ENCODE results near the gene TSPAN11.
A peak's percentile ranks its signal among the peaks of the same experiment; 100 is the strongest.

TSPAN11 gene

DNA sequence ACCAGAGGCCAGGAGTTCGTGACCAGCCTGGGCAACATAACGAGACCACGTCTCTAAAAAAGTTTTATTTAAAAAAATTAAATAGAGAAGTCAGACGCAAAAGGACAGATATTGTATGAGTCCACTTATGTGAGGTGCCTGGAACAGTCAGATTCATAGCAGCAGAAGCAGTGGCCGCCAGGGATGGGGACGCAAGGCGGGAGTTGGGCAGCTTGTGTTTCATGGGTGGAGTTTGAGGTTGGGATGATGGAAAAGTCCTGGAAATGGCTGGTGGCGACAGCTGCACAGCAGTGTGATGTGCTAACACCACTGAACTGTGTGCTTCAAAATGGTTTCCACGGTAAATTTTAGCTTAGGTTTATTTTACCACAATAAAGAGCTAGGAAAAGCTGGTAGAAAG is 89.5 kb downstream of the TSPAN11 start:
- no peaks in the 10 kb centered on the region for H4K20me1 ChIP-seq (ENCODE audit: insufficient read depth, low read length)
- no peaks in the 10 kb centered on the region for H3K36me3 ChIP-seq (ENCODE audit: insufficient read depth, low read length)
- H2AFZ ChIP-seq (ENCODE audit: low read length), result no peak overlapping the region
- H3K79me2 ChIP-seq (ENCODE audit: insufficient read depth, low read length), result no peaks in the 10 kb centered on the region
- no peak overlapping the region for H3K4me2 ChIP-seq (ENCODE audit: low read length)
- no peaks in the 10 kb centered on the region for H3K9me3 ChIP-seq (ENCODE audit: low read length)
- H3K27me3 ChIP-seq (ENCODE audit: insufficient read depth, low read length), result no peaks in the 10 kb centered on the region
- TF ChIP-seq EZH2 (IDR thresholded peaks at IDR 0.05; ENCODE audit: borderline replicate concordance, low read length), result no peak
- TF ChIP-seq, protein P1, sequence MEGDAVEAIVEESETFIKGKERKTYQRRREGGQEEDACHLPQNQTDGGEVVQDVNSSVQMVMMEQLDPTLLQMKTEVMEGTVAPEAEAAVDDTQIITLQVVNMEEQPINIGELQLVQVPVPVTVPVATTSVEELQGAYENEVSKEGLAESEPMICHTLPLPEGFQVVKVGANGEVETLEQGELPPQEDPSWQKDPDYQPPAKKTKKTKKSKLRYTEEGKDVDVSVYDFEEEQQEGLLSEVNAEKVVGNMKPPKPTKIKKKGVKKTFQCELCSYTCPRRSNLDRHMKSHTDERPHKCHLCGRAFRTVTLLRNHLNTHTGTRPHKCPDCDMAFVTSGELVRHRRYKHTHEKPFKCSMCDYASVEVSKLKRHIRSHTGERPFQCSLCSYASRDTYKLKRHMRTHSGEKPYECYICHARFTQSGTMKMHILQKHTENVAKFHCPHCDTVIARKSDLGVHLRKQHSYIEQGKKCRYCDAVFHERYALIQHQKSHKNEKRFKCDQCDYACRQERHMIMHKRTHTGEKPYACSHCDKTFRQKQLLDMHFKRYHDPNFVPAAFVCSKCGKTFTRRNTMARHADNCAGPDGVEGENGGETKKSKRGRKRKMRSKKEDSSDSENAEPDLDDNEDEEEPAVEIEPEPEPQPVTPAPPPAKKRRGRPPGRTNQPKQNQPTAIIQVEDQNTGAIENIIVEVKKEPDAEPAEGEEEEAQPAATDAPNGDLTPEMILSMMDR (IDR thresholded peaks at IDR 0.05; ENCODE audit: low read length), result no peak
- no peak overlapping the region for H3K4me3 ChIP-seq (ENCODE audit: low read depth, low read length, poor library complexity, severe bottlenecking)
- H3K27ac ChIP-seq (ENCODE audit: low read depth, low read length, poor library complexity, severe bottlenecking), result peak overlapping the region; percentile 16
- no peaks in the 10 kb centered on the region for H3K9me2 ChIP-seq (ENCODE audit: low read depth, low read length)
- peaks cover 69% of the 10 kb centered on the region for H3K4me1 ChIP-seq (ENCODE audit: insufficient read depth, low read length, severe bottlenecking)
- H3K9ac ChIP-seq (ENCODE audit: low read length), result no peak overlapping the region
- H3F3A ChIP-seq (ENCODE audit: insufficient read depth, low read length), result no peaks in the 10 kb centered on the region

DNA sequence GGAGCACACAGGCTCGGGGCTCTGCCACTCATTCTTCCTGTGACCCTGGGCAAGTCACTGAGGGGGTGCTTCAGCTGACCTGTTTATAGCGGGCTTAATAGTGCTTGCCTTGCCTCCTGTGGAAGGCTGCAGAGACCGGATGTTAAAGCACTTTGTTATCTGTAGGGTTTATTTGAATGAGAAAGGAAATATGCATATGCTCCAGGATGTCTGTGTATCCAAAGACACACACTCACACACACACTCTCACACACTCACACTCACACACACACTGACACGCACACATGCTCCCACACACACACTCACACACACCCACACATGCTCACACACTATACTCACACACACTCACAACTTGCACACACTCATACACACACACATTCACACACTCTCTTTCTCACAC is 91.0 kb downstream of the TSPAN11 start:
- Histone ChIP-seq H3K79me2 (ENCODE audit: insufficient read depth, low read length) (0 out of 2 replicates have a peak, but pooled peaks cover 2% of the 10 kb centered on the region), H3K9ac (ENCODE audit: low read length) (peak overlapping the region; percentile 45; the same call in 1 of the 2 replicates), H3K36me3 (ENCODE audit: insufficient read depth, low read length) (no peaks in the 10 kb centered on the region), H3K4me3 (ENCODE audit: low read depth, low read length, poor library complexity, severe bottlenecking) (no peak overlapping the region), H3K4me2 (ENCODE audit: low read length) (peak overlapping the region; percentile 42), H3K27me3 (ENCODE audit: insufficient read depth, low read length) (no peaks in the 10 kb centered on the region), H3K9me3 (ENCODE audit: low read length) (no peaks in the 10 kb centered on the region), H3K27ac (ENCODE audit: low read depth, low read length, poor library complexity, severe bottlenecking) (peak overlapping the region; percentile 80), H2AFZ (ENCODE audit: low read length) (no peak overlapping the region), H3F3A (ENCODE audit: insufficient read depth, low read length) (no peaks in the 10 kb centered on the region), H4K20me1 (ENCODE audit: insufficient read depth, low read length) (no peaks in the 10 kb centered on the region), H3K9me2 (ENCODE audit: low read depth, low read length) (no peaks in the 10 kb centered on the region), H3K4me1 (ENCODE audit: insufficient read depth, low read length, severe bottlenecking) (peaks cover 75% of the 10 kb centered on the region)
- no peak for TF ChIP-seq EZH2 (IDR thresholded peaks at IDR 0.05; ENCODE audit: borderline replicate concordance, low read length)
- TF ChIP-seq, protein P1 (IDR thresholded peaks at IDR 0.05; ENCODE audit: low read length), result no peak

DNA sequence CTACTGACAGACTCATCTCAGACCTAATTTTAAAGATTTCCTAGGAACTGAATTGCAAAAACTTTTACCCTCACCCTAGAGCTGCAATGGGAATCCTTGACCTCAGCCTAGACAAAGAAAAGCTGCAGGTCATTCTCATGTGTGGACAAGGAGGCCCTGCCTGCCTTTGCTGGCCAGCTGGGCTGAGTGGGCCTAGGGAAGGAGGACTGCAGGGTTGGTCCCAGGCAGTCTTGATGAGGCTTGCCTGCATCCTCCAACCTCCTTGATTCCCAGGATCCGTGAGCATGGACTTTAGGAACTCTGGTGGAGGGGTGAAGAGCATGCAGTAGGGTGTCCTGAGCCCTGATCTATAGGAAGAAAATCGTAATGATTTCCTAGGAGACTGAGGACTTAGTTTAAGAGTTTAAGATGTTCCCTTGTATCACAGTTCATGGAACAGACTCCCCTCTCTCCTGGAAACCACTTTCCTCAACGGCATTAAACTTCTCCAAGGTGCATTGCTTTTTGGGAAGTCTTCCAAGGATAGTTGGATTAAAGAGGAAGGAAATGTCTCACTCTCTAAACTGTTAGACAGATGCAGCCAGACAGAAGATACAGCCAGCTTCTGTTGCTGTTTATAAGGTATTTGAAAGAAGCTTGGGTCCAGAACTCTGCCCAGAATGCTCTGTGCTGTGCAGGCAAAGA is 91.7 kb downstream of the TSPAN11 start:
- H3F3A ChIP-seq (ENCODE audit: insufficient read depth, low read length), result no peaks in the 10 kb centered on the region
- peak overlapping the region; percentile 80 for H3K27ac ChIP-seq (ENCODE audit: low read depth, low read length, poor library complexity, severe bottlenecking)
- peak overlapping the region; percentile 45; the same call in 1 of the 2 replicates for H3K9ac ChIP-seq (ENCODE audit: low read length)
- no peak overlapping the region for H3K4me3 ChIP-seq (ENCODE audit: low read depth, low read length, poor library complexity, severe bottlenecking)
- H2AFZ ChIP-seq (ENCODE audit: low read length), result no peak overlapping the region
- no peaks in the 10 kb centered on the region for H3K27me3 ChIP-seq (ENCODE audit: insufficient read depth, low read length)
- no peaks in the 10 kb centered on the region for H3K9me3 ChIP-seq (ENCODE audit: low read length)
- no peaks in the 10 kb centered on the region for H3K9me2 ChIP-seq (ENCODE audit: low read depth, low read length)
- no peaks in the 10 kb centered on the region for H3K36me3 ChIP-seq (ENCODE audit: insufficient read depth, low read length)
- H4K20me1 ChIP-seq (ENCODE audit: insufficient read depth, low read length), result no peaks in the 10 kb centered on the region
- peak overlapping the region; percentile 42 for H3K4me2 ChIP-seq (ENCODE audit: low read length)
- no peak for TF ChIP-seq EZH2 (IDR thresholded peaks at IDR 0.05; ENCODE audit: borderline replicate concordance, low read length)
- TF ChIP-seq, protein P1 (IDR thresholded peaks at IDR 0.05; ENCODE audit: low read length), result no peak
- H3K79me2 ChIP-seq (ENCODE audit: insufficient read depth, low read length), result 0 out of 2 replicates have a peak, but pooled peaks cover 4% of the 10 kb centered on the region
- peaks cover 75% of the 10 kb centered on the region for H3K4me1 ChIP-seq (ENCODE audit: insufficient read depth, low read length, severe bottlenecking)

Data from OCI-LY1 (cell line).